HFFc6 (cell line): ENCODE measurements around the gene ZBP1. TPM values are rescaled to one million over a fixed set of nuclear protein-coding genes. Genes with fewer than 3 reads are reported as not detected.

Source experiments
- DNase-seq: peaks from one replicate; pipeline ENCODE4 v3.0.0-alpha.2; 2018
- H3K27ac Mint-ChIP-seq: 2 replicates; pipeline ENCODE4 v1.8.0; 2020; ENCODE audit warnings: mild to moderate bottlenecking, mixed read lengths
- H3K27me3 Mint-ChIP-seq: 2 replicates; pipeline ENCODE4 v1.8.0; 2021; ENCODE audit warnings: mild to moderate bottlenecking, moderate library complexity, mixed read lengths; ENCODE audit not compliant: insufficient read depth
- H3K36me3 Mint-ChIP-seq: 2 replicates; pipeline ENCODE4 v1.8.0; 2021; ENCODE audit warnings: low read depth, mixed read lengths
- H3K4me1 Mint-ChIP-seq: 2 replicates; pipeline ENCODE4 v1.8.0; 2020; ENCODE audit warnings: low read depth, mixed read lengths
- H3K4me3 Mint-ChIP-seq: 2 replicates; pipeline ENCODE4 v1.8.0; 2020; ENCODE audit warnings: mild to moderate bottlenecking, moderate library complexity, mixed read lengths
- H3K9me3 Mint-ChIP-seq: 2 replicates; pipeline ENCODE4 v1.8.0; 2020; ENCODE audit warnings: mild to moderate bottlenecking, mixed read lengths
- total RNA-seq, 6 experiments: library from RNA; stranded (reverse); fragmentation: NEBNext Ultra II Directional; extraction: Animal tissue kit (Norgen Biotek cat#: 25700); gene quantifications; 2 replicates in 1 of 6; 3 replicates in 5 of 6; pipeline ENCODE4 v1.2.3, GENCODE V29; 2021
- TF ChIP-seq, protein P1 (sequence below): fragments of 200-600 bp; sonication (generic); IDR thresholded peaks from 2 replicates; pipeline ENCODE4 v1.5.0; 2021; ENCODE audit warnings: antibody characterized with exemption, mild to moderate bottlenecking

The ZBP1 gene
- total RNA-seq, 6 experiments from 2014 or later = not detected

DNA sequence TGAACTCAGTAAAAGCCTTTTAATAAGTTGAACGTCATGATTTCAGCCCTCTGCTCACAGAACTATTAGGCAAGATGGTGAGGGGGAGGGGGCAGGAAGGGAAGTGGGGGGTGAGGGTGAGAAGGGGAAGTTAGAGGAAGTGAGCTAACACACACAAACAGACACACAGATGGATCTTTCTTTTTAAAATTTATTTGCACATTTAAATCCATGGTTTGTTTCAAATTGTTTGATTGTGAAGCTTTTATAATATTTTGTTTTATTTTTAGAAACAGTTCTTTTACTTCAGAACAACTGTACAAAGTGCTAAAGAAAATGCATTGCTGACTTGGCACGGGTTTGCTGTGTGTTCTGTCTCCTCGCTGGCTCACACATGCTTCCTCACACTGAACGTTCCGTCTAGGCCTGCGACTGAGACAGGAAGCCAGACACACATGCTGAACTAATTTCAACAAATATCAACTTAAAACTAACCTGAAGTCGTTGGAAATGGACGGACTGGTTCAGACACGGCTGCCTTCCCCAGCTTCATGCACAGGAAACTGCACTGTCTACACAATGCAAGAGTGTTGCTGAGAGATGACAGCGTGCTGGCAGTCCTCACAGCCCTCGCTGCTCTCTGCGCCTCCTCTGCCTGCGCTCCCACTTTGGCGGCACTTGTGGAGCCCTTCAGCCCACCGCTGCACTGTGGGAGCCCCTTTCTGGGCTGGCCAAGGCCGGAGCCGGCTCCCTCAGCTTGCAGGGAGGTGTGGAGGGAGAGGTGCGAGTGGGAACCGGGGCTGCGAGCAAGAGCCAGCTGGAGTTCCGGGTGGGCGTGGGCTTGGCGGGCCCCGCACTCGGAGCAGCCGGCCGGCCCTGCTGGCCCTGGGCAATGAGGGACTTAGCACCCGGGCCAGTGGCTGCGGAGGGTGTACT is 8.1 kb upstream of the ZBP1 start:
- DNase-seq = peak; percentile 13
- Mint-ChIP-seq H3K36me3 (no peaks in the 10 kb centered on the region; the same call in 1 of the 2 replicates), H3K27ac (peak overlapping the region; percentile 64), H3K4me1 (peaks cover 9% of the 10 kb centered on the region), H3K27me3 (peaks cover 23% of the 10 kb centered on the region), H3K4me3 (peak overlapping the region; percentile 68), H3K9me3 (no peaks in the 10 kb centered on the region)
- TF ChIP-seq, protein P1, sequence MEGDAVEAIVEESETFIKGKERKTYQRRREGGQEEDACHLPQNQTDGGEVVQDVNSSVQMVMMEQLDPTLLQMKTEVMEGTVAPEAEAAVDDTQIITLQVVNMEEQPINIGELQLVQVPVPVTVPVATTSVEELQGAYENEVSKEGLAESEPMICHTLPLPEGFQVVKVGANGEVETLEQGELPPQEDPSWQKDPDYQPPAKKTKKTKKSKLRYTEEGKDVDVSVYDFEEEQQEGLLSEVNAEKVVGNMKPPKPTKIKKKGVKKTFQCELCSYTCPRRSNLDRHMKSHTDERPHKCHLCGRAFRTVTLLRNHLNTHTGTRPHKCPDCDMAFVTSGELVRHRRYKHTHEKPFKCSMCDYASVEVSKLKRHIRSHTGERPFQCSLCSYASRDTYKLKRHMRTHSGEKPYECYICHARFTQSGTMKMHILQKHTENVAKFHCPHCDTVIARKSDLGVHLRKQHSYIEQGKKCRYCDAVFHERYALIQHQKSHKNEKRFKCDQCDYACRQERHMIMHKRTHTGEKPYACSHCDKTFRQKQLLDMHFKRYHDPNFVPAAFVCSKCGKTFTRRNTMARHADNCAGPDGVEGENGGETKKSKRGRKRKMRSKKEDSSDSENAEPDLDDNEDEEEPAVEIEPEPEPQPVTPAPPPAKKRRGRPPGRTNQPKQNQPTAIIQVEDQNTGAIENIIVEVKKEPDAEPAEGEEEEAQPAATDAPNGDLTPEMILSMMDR = no peak

DNA sequence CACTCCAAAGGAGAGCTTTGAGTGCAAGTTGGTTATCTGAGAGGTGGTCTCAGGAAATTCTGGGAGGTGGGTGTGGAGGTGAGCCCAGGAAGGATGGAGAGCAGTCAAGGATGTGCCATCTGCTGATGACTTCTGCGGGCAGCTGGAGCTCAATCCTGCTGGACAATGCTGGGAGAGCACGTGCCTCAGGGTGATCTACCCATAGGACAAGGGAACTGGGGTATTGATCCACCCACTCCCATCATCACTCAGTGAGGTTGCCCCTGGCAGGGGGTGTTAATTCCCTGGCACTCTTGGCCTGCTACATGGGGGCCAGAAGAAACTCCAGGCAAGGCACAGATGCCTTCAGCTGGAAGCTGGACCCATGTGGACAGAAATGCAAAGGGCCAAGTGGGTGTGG is 7.1 kb upstream of the ZBP1 start:
- TF ChIP-seq, protein P1 = no peak
- DNase-seq = no peak
- Mint-ChIP-seq H3K4me3 (no peak overlapping the region), H3K27ac (no peak overlapping the region), H3K9me3 (no peaks in the 10 kb centered on the region), H3K4me1 (peaks cover 17% of the 10 kb centered on the region), H3K36me3 (no peaks in the 10 kb centered on the region; the same call in 1 of the 2 replicates), H3K27me3 (peaks cover 17% of the 10 kb centered on the region)

DNA sequence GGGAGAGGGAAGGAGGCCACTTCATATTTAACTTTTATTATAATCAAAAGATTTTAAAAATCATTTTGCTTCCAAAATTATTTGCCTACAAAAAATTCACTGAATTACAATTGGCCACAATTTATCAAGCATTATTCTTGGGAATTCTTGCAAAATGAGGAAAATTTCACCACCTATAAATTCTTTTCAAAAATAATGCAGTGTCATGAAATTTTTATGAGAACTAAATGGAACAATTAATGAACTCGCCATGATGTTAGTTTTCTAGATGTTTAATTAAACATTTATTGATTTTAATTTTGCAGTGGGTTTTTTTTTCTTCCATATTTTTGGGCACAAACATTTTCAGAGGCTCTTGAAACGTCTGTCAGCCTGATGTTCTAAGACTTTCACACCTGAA is 5.8 kb upstream of the ZBP1 start:
- peaks cover 17% of the 10 kb centered on the region for H3K4me1 Mint-ChIP-seq
- TF ChIP-seq, protein P1 = no peak
- no peak for DNase-seq
- no peak overlapping the region for H3K4me3 Mint-ChIP-seq
- peaks cover 15% of the 10 kb centered on the region; the same call in 1 of the 2 replicates for H3K27me3 Mint-ChIP-seq
- no peaks in the 10 kb centered on the region for H3K9me3 Mint-ChIP-seq
- no peak overlapping the region for H3K27ac Mint-ChIP-seq
- no peaks in the 10 kb centered on the region; the same call in 1 of the 2 replicates for H3K36me3 Mint-ChIP-seq

DNA sequence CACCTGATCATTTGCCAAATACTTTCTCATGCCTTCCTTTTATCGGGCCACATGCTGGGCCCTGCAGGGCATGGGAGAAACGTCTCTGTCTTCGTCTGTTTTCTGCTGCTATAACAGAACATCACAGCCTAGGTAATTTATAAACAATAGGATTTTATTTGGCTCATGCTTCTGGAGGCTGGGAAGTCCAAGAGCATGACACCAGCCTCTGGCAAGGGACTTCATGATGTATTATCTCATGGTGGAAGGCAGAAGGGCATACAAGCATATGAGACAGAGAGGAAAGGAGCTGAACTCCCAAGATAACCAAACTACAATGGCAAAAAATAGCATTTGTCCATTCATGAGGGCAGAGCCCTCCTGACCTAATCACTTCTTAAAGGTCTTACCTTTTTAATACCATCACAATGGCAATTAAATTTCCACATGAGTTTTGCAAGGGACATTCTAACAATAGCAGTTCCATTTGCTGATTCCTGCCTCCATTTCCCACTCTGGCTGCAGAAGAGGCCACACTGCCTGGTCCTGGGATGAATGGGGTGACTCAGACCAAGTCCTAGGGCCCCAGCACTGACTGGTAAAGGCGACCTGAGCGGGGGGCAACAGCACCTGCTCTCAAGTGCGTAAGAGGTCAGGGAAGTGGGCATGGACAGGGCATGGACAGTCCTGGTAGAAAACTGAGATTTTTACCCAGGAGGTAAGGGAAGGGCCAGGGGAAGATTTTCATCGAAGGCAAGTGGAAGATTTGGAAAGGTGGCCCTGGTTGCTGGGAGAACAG is 5.1 kb upstream of the ZBP1 start:
- H3K27ac Mint-ChIP-seq = no peak overlapping the region
- no peak overlapping the region for H3K4me3 Mint-ChIP-seq
- H3K36me3 Mint-ChIP-seq = no peaks in the 10 kb centered on the region; the same call in 1 of the 2 replicates
- DNase-seq = no peak
- TF ChIP-seq, protein P1 = no peak
- H3K27me3 Mint-ChIP-seq = peaks cover 18% of the 10 kb centered on the region
- no peaks in the 10 kb centered on the region for H3K9me3 Mint-ChIP-seq
- peaks cover 17% of the 10 kb centered on the region for H3K4me1 Mint-ChIP-seq

DNA sequence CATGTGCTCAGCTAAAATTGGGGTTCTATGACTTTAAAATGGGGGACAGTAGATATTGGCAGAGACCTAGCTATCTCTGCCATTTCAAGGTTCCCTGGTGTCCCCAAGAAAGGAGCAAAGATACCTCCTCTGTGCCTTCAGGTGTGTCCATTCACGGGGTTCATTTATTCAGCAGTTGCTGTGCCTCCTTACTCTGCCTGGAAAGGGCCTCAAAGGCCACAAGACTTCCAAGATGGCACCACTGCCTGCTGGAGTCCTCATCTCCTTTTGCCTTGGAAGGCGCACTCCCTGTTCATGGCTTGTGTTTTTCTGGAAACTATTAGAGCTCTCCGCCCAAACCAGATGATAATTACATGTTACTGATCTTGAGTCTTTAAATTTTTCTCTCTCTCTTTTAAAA is 3.9 kb upstream of the ZBP1 start:
- H3K27ac Mint-ChIP-seq = no peak overlapping the region
- H3K4me1 Mint-ChIP-seq = peaks cover 17% of the 10 kb centered on the region
- H3K36me3 Mint-ChIP-seq = no peaks in the 10 kb centered on the region
- H3K27me3 Mint-ChIP-seq = peaks cover 17% of the 10 kb centered on the region
- TF ChIP-seq, protein P1 = no peak
- no peaks in the 10 kb centered on the region for H3K9me3 Mint-ChIP-seq
- no peak for DNase-seq
- no peak overlapping the region for H3K4me3 Mint-ChIP-seq
